OCI-LY7 (cell line): ENCODE results near the gene PCSK9.

Source experiments
- EZH2phosphoT487 ChIP-seq: fragments of 200-600 bp; sonication (generic); IDR thresholded peaks from 2 replicates; pipeline ENCODE4 v1.6.1; 2018; ENCODE audit warnings: low read depth, borderline replicate concordance, mild to moderate bottlenecking, mixed run types, antibody characterized with exemption, low read length, moderate library complexity, mixed read lengths
- TF ChIP-seq, protein P1 (sequence below): fragments of 200-600 bp; sonication (generic); conservative IDR thresholded peaks from 2 replicates; pipeline ENCODE4 v1.5.1; 2014; ENCODE audit warnings: mild to moderate bottlenecking, antibody characterized with exemption, low read length, moderate library complexity, mixed read lengths

DNA sequence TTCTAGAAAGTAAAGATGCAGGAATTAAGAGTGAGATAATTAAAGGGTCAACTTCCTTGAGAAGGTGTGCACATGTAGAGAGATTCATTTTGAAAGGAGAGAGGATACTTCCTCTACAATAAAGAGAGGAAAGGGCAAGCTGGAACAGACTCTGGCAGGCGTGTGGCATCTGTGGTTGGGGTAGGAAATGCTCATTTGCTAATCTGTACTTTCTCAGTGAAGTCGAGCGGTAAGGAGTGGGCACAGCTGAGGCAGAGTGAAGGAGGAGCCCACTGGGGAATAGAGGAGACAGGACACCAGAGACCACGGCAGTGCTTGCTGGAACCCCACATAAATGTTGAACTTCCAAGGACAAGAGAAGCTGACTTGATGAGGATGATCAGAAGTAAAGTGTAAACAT, 49.1 kb downstream of the PCSK9 start:
- TF ChIP-seq, protein P1, sequence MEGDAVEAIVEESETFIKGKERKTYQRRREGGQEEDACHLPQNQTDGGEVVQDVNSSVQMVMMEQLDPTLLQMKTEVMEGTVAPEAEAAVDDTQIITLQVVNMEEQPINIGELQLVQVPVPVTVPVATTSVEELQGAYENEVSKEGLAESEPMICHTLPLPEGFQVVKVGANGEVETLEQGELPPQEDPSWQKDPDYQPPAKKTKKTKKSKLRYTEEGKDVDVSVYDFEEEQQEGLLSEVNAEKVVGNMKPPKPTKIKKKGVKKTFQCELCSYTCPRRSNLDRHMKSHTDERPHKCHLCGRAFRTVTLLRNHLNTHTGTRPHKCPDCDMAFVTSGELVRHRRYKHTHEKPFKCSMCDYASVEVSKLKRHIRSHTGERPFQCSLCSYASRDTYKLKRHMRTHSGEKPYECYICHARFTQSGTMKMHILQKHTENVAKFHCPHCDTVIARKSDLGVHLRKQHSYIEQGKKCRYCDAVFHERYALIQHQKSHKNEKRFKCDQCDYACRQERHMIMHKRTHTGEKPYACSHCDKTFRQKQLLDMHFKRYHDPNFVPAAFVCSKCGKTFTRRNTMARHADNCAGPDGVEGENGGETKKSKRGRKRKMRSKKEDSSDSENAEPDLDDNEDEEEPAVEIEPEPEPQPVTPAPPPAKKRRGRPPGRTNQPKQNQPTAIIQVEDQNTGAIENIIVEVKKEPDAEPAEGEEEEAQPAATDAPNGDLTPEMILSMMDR, result no peak
- no peak for TF ChIP-seq EZH2phosphoT487
